ENCODE measurements around the gene TSNAX.
"Not testable (repeated sequence)": the region's sequence is repeated elsewhere in the genome, so short reads cannot be mapped to it uniquely, and the experiment has no call there.

Gene TSNAX

GRCh38 chr1:231564373-231564772 lies 35.9 kb downstream of the TSNAX start:
- no peak for DNase-seq

- no peak for DNase-seq
Observed at GRCh38 chr1:231566496-231566895, 38.0 kb downstream of the TSNAX start.

GRCh38 chr1:231570262-231570661 lies 41.8 kb downstream of the TSNAX start:
- not testable (repeated sequence) for DNase-seq

- DNase-seq = no peak
Observed at GRCh38 chr1:231571904-231572303, 43.4 kb downstream of the TSNAX start.

GRCh38 chr1:231575472-231575871 lies 47.0 kb downstream of the TSNAX start:
- no peak for DNase-seq

DNA sequence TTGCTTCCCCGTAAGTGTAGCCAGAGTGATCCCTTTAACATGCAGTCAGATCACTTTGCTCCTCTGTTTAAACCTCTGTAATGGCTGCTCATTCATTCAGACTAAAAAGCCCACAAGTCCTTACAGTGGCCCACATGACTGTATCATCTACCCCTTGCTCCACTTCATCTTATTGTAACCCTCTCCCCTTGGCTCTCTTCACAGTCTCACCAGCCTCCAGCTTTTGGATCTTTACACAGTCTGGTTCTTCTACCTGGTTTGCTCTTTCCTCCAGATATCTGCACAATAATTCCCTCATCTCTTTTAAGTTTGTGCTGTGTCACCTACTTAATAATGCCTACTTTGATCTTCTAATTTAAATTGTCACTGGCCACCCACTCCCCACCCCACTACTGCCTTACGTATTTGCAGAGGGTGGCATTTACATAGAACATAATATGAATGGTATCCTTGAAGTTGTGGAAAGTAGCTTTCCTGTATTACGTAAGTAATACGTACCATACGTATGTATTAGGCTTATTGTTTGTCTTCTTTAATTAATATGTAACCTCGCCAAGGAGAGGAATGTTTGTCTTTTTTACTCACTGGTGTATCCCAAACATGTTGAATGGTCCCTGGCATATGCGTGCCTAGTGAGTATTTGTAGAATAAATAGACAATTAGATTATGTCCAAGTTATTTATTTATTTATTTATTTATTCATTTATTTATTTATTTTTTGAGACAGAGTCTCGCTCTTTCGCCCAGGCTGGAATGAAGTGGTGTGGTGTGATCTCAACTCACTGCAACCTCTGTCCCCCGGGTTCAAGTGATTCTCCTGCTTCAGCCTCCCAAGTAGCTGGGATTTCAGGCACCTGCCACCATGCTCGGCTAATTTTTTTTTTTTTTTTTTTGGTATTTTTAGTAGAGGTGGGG lies 48.6 kb downstream of the TSNAX start:
- DNase-seq = no peak

DNA sequence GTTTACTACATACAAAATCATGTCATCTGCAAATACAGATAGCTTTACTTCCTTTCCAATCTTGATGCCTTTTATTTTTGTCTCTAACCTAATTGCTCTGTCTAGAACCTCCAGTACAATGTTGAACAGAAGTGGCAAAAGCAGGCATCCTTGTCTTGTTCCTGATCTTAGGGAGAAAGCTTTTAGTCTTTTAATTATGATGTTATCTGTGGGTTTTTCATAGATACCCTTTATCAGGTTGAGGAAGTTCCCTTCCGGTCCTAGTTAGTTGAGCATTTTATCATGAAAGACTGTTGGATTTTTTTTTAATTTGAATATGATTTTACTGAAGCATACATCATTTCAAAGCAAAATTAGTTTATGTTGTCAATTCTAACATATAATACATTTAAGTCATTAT lies 52.4 kb downstream of the TSNAX start:
- no peak for DNase-seq

DNA sequence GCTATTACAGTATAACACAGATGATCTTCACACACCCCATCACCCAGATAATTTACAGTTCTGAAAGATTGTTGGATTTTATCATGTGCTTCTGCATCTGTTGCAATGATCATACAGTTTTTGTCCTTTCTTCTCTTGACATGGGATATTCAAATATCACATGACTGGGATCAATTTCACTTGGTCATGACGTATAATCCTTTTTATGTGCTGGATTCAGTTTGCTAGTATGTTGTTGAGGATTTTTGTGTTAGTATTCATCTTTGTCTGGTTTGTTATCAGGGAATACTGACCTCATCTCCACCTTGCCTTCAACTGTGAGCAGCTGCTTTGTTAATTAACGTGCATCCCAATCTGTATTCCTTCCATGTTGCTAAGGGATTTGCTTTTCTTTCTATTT lies 53.4 kb downstream of the TSNAX start:
- no peak for DNase-seq

- DNase-seq = no peak
Observed at GRCh38 chr1:231583376-231583775, 54.9 kb downstream of the TSNAX start.

DNA sequence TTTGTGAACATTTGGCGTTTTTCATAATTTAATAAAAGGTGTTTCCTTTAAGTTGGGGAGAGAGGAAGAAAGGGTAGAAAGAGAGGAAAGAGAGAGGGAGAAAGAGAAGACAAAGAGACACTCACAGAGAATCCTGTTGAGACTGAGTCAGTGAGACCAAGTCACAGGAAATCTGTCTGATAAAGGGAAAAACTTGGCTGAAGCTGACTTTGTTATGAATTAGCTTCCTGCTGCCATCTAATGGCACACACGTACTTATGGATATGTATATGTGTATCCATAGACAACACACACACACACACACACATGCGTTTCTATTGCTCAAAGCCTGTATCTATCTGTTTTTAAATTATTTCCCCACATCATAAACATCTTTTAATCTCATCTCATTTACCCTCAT lies 55.6 kb downstream of the TSNAX start:
- DNase-seq = no peak

DNA sequence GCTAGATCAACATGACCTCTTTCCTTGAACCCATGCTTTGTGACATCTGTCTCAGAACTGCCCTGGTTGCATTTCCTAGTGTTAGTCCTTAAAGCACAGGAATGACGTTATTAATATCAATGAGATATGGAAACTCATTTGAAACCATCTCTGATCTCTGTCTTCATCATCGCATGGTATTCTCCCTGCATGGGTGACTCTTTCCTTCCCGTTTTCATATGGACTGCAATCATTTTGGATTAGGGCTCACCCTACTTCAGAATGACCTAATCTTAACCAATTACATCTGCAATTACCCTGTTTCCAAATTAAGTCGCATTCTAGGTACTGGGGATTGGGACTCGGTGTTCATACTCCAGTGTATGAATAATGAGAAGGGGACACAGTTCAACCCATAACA lies 56.5 kb downstream of the TSNAX start:
- DNase-seq = no peak

- peak; percentile 13 for DNase-seq
Observed at GRCh38 chr1:231590453-231591198, 62.2 kb downstream of the TSNAX start.

- no peak for DNase-seq
Observed at GRCh38 chr1:231591466-231591865, 63.0 kb downstream of the TSNAX start.

DNA sequence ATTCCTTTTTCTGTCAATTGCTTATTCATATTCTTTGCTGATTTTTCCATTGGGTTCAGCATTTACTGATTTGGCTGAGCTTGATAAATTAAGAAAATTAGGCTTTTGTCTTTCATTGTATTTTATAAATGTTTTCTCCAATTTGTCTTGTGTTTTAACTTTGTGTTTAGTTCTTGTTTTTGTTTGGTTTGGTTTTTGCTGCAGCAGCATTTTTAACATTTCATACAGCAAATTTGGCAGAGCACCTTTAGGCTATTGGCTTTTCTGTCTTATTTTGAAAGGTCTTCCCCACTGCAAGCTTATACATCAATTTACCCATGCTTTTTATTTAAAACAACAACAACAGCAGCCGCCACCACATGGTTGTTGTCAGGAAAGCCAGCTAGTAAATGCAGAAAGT lies 64.3 kb downstream of the TSNAX start:
- no peak for DNase-seq

GRCh38 chr1:231593264-231593663 lies 64.8 kb downstream of the TSNAX start:
- not testable (repeated sequence) for DNase-seq

- no peak for DNase-seq
Observed at GRCh38 chr1:231594123-231594522, 65.7 kb downstream of the TSNAX start.

- no peak for DNase-seq
Observed at GRCh38 chr1:231594749-231595148, 66.3 kb downstream of the TSNAX start.

DNA sequence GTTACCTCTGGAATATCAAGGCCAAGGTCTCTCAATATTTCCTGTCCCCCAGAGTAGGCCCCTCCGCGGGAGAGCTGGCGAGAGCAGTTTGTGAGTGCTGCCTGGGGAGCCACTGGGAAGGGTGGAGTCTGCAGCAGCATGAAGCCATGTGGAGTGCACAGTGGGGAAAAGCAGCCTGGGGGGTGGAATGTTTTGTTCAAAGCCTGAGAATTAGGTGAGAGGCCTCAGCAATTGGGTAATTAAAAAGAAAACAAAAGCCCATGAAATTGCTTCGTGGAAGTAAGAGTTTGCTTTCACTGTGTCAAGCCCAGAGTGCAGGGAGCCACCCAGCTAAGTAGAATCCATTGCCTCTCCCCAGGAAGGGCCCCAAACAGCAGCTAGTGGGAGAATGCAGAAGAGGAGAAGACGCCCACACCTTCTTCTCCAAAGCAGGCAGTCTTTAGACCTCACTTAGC lies 67.9 kb downstream of the TSNAX start:
- DNase-seq = no peak

DNA sequence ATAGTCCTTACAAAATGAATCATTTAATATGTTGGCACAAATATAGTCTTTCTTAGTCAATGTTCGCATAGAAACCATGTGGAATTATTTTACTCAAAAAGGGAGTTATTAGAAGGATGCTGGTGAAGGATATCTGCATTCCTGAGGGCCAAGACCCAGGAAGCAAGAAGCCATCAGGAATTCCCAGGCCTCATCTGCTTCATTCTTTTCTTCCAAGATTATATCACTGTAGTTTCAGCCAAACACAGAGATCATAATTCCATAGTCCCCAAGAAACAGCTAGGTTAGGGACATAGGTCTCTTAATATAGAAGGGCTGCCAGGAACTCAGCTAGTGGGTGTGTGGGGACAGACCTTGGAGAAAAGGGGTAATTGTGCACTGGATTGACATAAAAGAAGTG lies 69.5 kb downstream of the TSNAX start:
- no peak for DNase-seq

DNA sequence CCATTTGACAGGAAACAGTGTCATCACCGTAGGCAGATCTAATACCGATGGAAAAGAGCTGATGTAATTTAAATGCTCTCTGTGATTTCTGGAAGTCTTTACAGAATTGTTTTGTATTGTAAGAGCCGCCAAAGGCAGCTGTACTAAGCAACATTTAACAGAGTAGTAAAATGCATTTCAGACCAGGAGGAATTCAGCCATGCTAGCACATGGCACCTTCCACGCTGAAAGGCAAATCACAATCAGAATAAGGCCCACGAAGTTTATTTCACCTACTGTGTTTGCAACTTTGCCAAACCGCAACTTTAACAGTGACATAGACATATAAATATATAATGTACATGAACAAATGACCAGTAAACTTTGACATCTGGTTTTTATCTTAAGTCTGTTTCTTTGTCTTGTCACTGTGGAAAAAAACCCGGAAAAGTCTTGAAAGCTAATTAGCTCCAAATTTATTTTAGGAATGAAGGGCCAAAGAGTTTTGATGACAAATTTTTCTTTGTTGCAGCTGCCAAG lies 72.0 kb downstream of the TSNAX start:
- DNase-seq = no peak

- no peak for DNase-seq
Observed at GRCh38 chr1:231601824-231602672, 73.6 kb downstream of the TSNAX start.

DNA sequence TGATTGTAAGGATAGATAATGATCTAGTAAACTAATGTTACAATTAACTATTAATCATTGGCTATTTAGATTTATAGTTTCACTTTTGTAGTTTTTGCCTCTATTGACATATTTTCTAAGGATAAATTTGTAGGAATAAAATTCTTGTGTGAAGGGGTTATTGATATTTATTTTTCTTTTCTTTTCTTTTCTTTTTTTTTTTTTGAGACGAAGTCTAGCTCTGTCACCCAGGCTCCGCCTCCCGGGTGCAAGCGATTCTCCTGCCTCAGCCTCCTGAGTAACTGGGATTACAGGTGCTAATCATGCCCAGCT lies 74.2 kb downstream of the TSNAX start:
- DNase-seq = no peak
